Panc1 (cell line): ENCODE results near the gene MSN.

Source experiments
- POLR2AphosphoS5 ChIP-seq: IDR thresholded peaks from 2 replicates; pipeline ENCODE4 v1.6.1; 2012; ENCODE audit warnings: mild to moderate bottlenecking, low read depth, low read length, moderate library complexity
- TF ChIP-seq, protein P1 (sequence below): fragments of 450-650 bp; IDR thresholded peaks from 2 replicates; pipeline ENCODE4 v1.5.1; 2017; ENCODE audit warnings: mild to moderate bottlenecking

DNA sequence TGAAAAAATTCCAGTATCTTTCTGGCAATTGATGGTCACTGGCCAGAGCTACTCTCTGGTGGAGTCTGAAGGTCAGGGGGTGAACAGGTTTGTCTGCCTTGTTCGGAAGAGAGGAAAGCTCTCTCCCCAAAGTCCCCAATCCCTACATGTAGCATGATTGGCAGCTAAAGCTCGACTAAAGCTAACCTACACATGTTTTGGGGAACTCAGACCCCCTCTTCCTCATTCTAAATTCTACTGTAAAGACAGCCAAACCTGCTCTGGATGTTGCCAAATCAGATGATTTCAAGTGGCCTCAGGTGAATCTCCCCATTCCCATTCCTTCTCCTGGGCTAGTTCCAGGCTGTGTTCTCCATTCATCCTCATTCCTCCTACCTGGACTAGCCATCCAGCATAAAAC is 84.1 kb downstream of the MSN start:
- TF ChIP-seq, protein P1, sequence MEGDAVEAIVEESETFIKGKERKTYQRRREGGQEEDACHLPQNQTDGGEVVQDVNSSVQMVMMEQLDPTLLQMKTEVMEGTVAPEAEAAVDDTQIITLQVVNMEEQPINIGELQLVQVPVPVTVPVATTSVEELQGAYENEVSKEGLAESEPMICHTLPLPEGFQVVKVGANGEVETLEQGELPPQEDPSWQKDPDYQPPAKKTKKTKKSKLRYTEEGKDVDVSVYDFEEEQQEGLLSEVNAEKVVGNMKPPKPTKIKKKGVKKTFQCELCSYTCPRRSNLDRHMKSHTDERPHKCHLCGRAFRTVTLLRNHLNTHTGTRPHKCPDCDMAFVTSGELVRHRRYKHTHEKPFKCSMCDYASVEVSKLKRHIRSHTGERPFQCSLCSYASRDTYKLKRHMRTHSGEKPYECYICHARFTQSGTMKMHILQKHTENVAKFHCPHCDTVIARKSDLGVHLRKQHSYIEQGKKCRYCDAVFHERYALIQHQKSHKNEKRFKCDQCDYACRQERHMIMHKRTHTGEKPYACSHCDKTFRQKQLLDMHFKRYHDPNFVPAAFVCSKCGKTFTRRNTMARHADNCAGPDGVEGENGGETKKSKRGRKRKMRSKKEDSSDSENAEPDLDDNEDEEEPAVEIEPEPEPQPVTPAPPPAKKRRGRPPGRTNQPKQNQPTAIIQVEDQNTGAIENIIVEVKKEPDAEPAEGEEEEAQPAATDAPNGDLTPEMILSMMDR = no peak
- no peak for TF ChIP-seq POLR2AphosphoS5
